B cell (primary cell): ENCODE results near the gene TBX18.

Experiments
- EZH2 ChIP-seq: IDR thresholded peaks from 2 replicates; pipeline ENCODE4 v1.6.1; 2012; ENCODE audit warnings: borderline replicate concordance, low read depth, mild to moderate bottlenecking, moderate library complexity, low read length; ENCODE audit not compliant: insufficient read depth, poor library complexity, severe bottlenecking
- TF ChIP-seq, protein P1 (sequence below): fragments of 200-600 bp; IDR thresholded peaks from one replicate; pipeline ENCODE4 v1.8.0; 2022; ENCODE audit warnings: antibody characterized with exemption, mild to moderate bottlenecking

DNA sequence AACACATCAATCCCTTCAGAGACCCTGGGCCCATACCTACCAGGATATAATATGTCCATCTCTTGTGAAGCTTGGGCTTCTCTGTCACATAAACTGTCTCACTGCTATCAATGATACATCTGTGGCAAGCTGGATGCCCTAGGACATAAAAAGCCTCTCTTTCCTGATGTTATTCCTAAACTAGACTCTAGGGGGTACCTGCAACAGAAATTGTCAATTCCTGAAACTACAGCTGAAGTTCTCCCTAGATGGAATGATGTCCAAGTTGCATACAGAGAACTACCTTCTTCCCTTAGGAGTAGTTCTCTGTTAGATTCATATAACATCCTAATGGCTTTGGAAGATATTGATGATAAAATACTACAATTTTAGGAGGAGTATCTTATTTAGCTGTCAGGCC is 35.8 kb downstream of the TBX18 start:
- TF ChIP-seq, protein P1, sequence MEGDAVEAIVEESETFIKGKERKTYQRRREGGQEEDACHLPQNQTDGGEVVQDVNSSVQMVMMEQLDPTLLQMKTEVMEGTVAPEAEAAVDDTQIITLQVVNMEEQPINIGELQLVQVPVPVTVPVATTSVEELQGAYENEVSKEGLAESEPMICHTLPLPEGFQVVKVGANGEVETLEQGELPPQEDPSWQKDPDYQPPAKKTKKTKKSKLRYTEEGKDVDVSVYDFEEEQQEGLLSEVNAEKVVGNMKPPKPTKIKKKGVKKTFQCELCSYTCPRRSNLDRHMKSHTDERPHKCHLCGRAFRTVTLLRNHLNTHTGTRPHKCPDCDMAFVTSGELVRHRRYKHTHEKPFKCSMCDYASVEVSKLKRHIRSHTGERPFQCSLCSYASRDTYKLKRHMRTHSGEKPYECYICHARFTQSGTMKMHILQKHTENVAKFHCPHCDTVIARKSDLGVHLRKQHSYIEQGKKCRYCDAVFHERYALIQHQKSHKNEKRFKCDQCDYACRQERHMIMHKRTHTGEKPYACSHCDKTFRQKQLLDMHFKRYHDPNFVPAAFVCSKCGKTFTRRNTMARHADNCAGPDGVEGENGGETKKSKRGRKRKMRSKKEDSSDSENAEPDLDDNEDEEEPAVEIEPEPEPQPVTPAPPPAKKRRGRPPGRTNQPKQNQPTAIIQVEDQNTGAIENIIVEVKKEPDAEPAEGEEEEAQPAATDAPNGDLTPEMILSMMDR: peak; percentile 11
- TF ChIP-seq EZH2: no peak
